GM21381 (cell line): ENCODE results near the gene CDC25C.
A peak's percentile ranks its signal among the peaks of the same experiment; 100 is the strongest.

Experiments used
- ATAC-seq: cut with Tn5 transposase; IDR thresholded peaks from one replicate; pipeline ENCODE4 v1.9.1; 2021; ENCODE audit warnings: mild to moderate bottlenecking, moderate library complexity; ENCODE audit not compliant: unreplicated experiment

Gene CDC25C

DNA sequence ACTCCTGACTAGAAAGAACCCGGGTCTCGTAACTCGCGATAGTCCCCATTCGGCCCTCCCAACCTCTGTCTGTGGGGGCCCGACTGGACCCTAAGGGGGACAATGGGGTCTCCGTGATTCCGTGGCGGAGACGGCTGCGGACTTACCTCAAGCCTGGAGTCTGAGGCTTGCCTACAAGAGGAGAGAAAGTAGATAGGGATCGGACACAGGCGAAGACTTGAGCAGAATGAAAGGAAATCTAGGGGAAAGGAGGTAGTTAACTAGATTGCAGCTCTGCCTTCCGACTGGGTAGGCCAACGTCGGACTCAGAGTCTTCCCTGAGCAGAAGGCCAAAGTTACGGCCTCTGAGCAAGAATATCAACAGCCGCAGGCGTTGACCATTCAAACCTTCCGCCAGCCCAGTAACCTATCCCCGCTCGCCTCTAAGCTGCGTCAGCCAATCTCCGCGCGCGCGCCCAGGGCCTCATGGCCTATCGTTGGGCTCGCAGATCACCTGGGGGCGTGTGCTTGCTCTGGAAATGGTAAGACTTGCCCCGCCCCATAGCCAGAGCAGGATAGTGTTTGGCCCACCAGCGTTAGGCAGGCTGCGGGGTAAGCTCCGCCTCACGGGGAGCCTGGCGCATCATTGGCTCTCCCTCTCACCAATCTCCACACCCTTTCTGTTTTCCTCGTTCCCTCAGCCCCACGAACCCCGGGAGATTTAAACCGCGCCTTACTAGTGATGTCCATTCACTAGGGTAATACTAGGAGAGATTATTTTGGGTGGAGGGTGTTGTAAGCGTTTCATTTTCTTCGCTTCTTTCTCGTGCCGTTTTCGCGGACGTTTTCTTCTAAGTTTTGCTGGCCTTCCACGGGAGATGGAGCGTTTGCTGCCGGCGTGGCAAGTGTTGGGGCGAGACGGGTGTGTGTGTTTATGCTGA, at the start of gene CDC25C:
Gene CDC25C, minus strand, starts transcription at position 356 of the 920 bp plus-strand sequence. CDS start 624 bp downstream, outside the sequence.
- peak; percentile 99 for ATAC-seq

DNA sequence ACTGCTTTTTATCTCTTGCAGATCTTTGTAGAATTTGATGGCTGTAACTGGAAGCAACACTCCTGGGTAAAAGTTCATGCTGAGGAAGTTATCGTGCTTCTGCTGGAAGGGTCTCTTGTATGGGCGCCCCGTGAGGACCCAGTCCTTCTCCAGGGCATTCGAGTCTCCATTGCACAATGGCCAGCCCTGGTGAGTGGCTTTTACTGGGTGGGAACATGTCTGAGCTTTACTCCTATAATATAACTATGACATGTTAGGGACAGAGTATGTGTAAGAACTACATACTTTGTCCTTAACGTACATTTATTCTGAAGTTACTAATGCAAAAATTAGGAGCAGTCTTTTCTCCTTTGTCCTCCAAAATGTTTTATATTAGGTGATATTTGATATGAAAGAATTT, 41.0 kb upstream of the CDC25C start:
- ATAC-seq = no peak

DNA sequence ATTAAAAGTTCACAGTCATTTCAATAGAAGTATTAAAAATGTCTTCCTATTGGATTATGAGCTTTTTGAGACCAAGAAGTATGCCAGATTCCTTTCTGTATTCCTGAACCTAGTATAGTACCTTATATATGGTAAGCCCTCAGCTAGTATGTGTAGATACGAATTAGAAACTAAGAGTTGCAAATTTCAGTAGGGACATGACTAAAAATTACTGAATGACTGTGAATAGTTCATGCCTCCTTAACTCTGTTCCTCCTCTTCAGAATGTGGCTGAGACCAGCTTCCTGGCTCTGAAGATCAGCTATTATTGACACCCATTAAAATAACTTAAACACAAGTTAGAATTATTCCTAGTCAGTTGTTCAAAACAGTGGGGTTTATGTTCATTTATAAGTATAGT, 40.6 kb upstream of the CDC25C start:
- peak; percentile 65 for ATAC-seq

DNA sequence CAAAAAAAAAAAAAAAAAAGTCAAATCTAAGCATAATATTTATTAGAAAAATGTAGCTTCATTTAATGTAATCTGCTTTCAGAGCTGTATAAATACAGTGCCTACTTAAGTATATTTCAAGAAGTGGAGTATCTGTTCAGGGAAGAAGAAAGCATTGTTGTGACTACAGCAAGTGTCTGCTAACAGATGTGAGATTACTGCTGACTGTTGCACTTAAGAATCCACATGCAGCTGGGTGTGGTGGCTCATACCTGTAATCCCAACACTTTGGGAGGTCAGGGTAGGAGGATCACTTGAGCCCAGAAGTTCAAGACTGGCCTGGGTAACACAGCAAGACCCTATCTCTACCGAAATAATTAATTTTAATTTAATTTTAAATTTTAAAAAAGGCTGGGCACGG, 39.9 kb upstream of the CDC25C start:
- no peak for ATAC-seq

DNA sequence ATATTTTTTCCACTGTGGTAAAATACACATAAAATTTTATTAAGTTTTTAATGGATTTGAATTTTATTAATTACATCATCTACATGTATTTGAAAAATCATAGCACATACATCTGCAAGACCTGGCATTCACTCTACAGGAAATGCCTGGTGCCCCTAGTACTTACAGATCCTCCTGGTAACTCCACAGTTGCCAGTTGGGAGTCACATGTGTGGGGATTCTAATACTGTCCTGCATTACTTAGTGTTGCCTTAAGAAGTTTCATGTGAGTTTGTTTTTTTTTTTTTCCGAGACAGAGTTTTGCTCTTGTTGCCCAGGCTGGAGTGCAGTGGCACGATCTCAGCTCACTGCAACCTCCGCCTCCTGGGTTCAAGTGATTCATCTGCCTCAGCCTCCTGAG, 38.9 kb upstream of the CDC25C start:
- ATAC-seq = no peak

DNA sequence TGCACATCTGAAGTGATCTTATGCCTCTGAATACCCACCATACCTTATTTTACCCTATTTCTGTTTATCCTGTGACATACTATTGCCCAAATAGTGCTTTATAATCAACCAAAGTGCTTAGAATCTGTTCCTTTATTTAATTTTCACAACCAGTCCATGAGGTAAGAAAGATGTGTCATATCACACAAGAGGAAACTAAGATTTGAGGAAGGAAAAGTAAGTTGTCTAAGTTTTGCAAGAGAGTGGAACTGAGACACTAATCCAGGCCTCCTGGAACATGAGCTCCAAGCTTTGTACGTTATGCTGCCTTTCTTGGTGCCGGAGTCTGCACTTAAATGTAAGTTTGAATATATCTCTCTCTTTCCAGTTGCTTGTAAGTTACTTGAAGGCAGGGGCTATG, 38.1 kb upstream of the CDC25C start:
- ATAC-seq = no peak

DNA sequence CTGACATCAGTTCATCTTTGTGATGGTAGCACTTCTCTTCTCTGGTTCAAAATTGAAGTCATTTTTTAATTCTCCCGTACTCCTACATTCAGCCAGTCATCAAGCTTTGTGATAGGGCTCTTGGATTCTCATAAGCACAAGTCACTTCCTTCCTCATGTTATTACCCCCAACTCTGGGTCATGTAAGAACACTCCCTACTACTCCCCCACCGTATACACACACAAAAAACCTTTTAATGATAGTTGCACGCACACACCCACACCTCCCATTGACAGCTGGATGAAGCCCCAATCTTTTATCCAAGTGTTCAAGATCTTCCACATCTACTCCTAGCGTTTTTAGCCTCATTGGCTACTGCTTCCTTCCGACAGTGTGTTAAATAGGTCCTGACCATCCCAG, 37.7 kb upstream of the CDC25C start:
- ATAC-seq = no peak

DNA sequence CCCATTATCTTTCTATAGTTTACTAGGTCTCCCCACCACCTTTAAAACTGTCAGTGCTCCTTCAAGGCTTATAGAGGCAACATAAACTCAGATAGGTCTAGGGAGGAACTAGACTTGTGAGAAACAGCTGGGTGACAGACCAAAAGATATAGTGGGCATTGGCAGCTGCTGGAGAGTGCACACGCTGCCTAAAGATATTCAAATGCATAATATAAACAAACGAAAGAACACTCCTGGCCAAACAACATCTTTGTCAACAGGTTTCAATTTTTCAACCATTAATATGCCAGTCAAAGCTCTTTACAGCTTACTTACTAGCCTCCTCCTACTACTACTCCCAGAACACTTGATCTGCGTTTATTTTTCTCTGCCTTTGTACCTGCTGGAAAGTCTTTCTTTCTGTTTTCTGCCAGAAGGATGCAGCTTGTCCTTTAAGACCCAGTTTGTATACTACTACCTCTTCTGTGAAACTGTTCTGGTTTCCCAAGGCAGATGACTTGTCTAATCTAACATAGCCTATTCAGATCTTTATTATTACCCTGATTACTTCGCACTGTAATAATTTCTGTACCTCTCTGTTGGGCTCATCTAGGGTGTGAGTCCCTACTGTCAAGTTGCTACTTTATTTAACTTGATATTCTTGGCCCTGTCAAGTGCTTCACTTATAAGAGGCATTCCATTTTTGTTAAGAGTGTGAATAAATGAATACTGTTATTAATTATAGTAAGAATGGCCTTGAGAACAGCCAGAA, 35.2 kb upstream of the CDC25C start:
- ATAC-seq = no peak

DNA sequence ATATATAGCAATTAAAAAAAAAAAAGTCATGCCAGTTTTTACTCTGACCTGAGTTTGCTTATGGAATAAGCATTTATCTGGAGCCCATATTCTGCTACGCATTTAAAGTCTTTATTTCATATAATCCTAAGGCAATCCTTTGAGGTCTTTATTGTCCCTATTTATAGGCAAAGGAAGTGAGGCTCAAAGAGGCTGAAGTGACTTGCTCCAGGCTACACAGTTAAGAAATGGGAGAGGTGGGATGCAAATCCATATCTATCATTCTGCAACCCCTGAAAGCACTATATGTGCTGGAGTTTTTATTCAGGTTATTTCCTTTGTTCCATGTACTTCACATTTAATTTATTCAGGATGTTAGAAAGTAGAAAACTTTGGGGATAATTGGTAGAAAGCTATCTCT, 33.0 kb upstream of the CDC25C start:
- no peak for ATAC-seq

DNA sequence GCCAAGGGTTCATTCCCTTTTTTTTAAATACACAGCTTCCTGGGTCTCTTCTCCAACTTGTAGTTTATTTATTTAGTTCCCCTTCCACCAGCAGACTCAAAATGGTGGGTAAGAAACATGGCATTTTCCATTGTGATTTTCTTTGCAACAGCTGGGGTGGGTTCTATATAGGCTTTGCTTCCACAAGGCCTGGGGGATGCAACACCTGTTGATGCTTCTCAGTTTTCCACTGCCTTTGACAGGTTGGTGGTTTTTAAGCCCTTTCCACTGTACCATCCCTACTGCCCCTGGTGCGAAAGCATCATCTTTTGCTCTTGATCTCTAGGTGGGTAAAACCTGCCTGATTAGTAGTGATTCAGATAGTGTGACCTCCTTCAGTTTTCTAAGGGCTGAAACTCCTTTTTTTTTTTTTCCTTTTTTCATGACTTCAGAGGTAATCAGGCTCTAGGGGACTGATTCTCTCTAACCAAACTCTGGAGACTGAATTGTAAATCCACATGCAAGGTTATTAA, 29.4 kb upstream of the CDC25C start:
- no peak for ATAC-seq

DNA sequence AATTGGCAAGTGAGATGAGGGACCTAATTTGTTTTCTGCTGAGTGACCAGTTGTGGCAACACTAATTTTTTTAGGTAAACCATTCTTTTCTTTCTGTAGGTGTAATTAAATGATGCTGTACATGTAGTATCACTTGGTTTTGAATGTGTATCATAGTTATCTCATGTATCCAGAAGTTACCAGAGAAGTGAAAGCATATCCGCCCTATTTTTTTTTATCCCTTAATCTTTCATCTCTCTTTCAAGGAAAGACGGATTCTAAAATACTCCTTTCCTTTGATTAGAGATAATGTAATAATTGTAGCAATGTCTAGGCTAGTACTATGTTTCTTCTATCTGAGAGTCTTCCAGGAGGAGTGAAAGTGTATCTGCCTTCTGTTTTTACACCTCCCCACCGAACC, 28.0 kb upstream of the CDC25C start:
- no peak for ATAC-seq

DNA sequence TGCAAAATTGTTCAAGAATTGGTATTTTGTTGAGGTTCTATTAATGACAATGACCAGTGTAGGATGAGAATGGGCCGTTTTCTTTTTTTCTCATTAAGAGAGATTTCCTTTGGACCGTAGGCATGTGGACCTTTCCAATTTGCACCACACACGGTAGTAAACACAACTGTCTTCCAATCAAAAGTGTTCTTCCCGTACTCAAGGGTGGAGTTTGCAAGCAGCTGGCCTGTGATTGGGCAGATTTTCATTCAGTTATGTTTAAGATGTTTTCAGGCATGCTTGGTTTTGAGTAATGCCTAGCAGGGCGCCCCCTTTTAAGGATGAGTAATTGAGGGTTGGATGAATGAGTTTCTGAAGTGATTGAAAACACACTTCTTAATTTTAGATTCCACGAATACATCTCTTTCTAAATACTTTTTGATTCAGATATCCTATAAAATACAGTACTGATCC, 23.3 kb upstream of the CDC25C start:
- ATAC-seq = peak; percentile 35

DNA sequence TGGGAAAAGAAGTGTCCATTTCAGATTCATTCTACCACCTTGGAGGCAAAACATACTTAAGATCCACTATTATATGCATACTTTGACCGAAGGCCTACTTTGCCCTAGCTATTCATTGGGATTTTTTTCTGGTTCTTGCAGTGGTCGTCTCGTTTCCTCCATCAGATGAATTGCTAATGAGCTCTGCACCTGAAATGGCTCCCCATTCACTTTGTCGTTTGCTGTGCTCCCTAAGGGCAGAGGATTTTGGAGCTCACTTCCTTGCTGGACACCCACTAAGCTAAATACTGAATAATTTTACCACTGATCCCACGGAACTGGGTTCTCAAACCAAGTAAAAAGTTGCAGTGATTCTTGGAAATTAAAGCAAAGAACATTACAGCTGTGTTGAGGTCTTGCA, 22.8 kb upstream of the CDC25C start:
- ATAC-seq = no peak

DNA sequence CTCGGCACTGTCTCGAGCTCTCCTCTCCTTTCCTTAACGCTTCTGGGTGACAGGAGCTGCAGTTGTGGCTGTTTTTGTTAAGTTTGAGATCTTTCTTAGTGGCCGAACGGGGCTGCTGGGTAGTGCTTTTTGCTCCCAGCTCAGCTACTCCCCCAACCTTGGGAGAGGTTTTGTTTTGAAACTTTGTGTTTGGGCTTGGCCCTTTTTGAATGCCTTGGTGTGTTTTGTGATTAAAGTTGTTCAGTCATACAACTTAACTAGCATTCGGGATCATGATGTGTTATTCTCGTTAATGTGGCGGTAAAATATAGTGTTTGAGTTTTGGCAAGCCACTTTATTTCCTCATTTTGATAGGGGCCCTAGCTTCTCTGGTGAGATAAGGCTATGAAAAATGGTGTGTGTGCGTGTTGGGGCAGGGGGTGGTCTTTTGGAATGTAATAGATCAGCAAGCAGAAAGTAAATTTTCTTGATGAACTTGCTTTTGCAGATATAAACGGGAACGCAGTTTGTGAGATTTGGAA, 22.0 kb upstream of the CDC25C start:
- ATAC-seq = no peak

DNA sequence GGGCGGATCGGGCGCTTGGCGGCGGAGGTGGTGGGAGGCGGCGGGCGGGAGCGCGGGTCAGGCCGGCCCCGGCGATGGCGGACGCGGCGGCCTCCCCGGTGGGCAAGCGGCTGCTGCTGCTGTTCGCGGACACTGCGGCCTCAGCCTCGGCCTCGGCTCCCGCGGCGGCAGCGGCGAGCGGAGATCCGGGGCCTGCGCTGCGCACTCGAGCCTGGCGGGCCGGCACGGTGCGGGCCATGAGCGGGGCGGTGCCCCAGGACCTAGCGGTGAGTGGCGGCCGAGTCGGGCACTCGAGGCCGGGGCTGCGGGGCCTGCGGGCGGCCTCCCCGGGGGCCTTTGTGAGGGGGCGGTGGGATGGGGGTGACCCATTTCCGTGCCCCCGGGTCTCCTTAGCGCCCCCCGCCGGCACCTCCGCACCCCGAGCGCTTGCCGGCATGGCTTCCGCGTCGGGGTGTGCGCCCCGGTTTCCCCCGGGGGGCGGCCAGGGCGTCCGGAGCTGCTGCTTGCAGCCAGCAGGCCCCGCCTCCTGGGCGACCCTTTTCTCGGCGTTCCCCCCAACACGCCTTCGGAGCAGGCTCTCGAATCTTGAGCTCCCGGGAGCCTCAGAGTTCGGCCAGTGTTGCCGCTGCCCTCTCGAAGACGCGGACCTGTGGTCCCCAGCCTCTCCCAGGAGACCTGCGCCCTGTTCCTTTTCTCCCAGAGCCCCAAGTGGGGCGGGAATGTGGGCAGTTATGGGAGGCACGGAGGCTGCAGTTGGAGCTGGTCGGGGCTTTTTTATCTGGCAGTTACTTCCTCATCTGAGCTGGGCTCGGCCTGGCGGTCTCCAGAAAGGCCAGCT, 21.3 kb upstream of the CDC25C start:
- peak; percentile 45 for ATAC-seq

DNA sequence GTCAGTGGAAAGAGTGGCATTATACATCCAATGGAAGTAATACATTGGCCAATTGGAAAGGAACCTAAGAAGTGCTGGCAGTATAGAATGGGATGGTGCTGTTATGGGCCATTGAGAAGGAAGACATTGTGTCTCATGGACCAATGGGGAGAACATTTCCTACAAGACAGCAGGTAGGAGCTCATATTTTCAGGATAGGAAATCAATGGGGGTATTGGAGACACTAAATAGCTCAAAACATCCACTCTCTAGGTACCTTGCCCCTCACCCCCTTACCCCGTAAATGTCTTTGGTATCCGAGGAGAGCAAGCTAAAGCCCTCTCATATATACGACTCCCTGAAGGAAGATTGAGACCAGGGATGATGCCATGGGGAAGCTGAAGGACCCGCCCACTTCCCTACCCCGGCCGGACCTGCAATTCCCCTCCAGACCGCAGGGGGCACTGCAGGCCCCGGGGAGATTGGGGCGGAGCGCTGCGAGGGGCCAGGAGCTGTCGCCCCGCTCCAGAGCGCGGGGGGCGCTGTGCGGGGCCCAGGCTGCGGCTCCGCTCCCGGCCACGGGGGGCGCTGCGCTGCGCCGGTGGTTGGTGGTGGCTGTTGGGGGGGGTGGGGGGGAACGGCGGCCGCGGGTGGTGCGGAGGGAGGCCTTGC, 20.6 kb upstream of the CDC25C start, which contains the start of gene KDM3B:
Gene KDM3B, plus strand, starts transcription at position 615 of the 651 bp plus-strand sequence. CDS start 111 bp downstream, outside the sequence.
- ATAC-seq = peak; percentile 58

DNA sequence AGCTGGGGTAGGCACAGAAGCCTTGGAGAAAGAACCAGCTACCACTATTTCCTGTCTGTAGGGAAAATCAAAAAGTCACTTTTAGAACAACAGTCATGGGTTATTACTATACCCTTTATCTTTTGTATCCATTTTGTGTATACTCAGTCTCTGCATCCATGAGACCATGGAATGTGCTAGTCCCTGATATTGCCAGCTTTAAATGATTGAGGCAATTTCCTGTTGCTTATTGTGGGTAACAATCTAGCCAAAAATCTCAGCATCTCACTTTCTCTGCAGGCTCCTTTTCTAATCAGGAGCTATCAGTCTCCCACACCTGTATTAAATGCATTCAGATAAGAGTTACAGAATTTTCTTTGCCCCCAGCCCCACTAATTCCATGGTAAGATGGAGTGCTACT, 19.9 kb upstream of the CDC25C start:
- ATAC-seq = no peak

DNA sequence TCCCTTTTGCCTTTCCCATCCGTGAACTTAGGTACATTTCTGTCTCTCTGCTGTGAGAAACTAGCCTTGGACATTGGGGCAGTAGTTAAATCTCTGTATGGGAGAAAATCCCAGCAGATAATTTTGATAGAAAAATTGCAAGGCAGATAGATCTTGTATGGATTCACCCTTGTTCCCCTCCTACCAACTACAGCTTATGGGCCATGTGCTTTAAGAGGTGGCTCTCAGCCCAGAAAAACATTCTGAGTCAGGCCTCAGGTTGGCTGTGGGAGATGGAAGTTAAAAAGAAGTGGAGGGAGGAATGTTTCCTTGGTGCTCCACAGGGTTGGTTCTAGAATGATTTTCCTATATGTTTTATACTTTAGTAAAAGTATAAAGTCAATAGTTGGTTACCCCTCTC, 19.5 kb upstream of the CDC25C start:
- ATAC-seq = no peak

DNA sequence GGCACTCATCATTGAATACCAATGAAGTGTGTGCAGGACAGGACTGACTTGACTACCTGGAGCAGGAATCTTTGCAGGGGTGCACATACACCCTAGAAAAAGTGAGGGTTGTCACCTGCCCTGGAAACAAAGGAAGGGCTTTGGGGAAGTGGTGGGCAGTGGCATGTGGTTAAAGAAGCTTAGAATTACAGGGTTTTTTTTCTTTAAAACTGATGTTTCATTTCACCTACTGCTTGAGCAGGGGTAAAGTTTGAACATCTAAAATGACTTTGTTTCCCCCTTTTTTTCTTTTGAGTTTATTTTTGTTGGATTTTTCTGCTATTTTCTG, 18.9 kb upstream of the CDC25C start:
- no peak for ATAC-seq
